HCT116 (cell line): Measurements from ENCODE around the gene GLOD4. TPM values are rescaled to one million over a fixed set of nuclear protein-coding genes. Genes with fewer than 3 reads are reported as not detected.
"Not testable (repeated sequence)": the region's sequence is repeated elsewhere in the genome, so short reads cannot be mapped to it uniquely, and the experiment has no call there.

Experiments used
- ATAC-seq: fragments of 200-7000 bp; cut with Tn5 transposase; 2 replicates; pipeline ENCODE4 v1.9.1; 2020; ENCODE audit warnings: mild to moderate bottlenecking, moderate library complexity
- BruUV-seq: library from RNA; stranded (reverse); fragments of 400-500 nt; replicated peaks from 2 replicates; lab custom pipeline; 2021; lab: Mats Ljungman, UMichigan
- CTCF ChIA-PET: fragments of 300-600 bp; sonication (Branson Sonifier 250); formaldehyde crosslinking; loops from one replicate; lab custom pipeline; 2021; ENCODE audit warnings: antibody characterized with exemption; lab: Charles Lee
- POLR2A ChIA-PET: fragments of 300-600, 350-600 bp; sonication (Branson Sonifier 250); formaldehyde crosslinking; loops from one replicate; lab custom pipeline; 2021; ENCODE audit warnings: antibody characterized with exemption; lab: Charles Lee
- RAD21 ChIA-PET, 2 experiments: fragments of 300-600 bp; sonication (Branson Sonifier 250); formaldehyde crosslinking; loops; one replicate each; lab custom pipeline; 2023; ENCODE audit warnings: low total read pairs in 2 of 2; ENCODE audit not compliant: uncharacterized antibody in 2 of 2, unreplicated experiment in 2 of 2, low non-redundant PET in 1 of 2; lab: Charles Lee
- DNase-seq: peaks from one replicate; pipeline ENCODE4 v3.0.0-alpha.2; 2010; ENCODE audit warnings: low read depth, low spot score
- H2AFZ ChIP-seq: fragments of 200-600 bp; shearing (Covaris generic), sonication (generic); 2 replicates; pipeline ENCODE4 v1.6.1; 2017; ENCODE audit warnings: low read depth, mixed run types, mixed read lengths, antibody characterized with exemption, low read length; ENCODE audit not compliant: poor library complexity, severe bottlenecking
- H3K27ac ChIP-seq: 2 replicates; pipeline ENCODE4 v1.5.1; 2012; ENCODE audit warnings: low read depth, low read length
- H3K27me3 ChIP-seq: fragments of 200-600 bp; sonication (generic); 2 replicates; pipeline ENCODE4 v1.6.1; 2016; ENCODE audit warnings: mixed run types, low read length, mixed read lengths; ENCODE audit not compliant: insufficient read depth
- H3K36me3 ChIP-seq, 2 experiments: fragments of 200-500 bp in 1 of 2; fragments of 200-600 bp in 1 of 2; sonication (Bioruptor generic) in 1 of 2; sonication (generic) in 1 of 2; 2 replicates each; pipeline versions ENCODE4 v1.5.1 to v1.6.1; 2014 to 2016; ENCODE audit warnings: low read length in 2 of 2, inconsistent platforms in 1 of 2, mixed read lengths in 1 of 2, mixed run types in 1 of 2; ENCODE audit not compliant: insufficient read depth in 2 of 2, control insufficient read depth in 1 of 2
- H3K4me1 ChIP-seq, 2 experiments: fragments of 200-600 bp in 1 of 2; sonication (generic) in 1 of 2; 2 replicates each; pipeline versions ENCODE4 v1.5.1 to v1.6.1; 2012 to 2017; ENCODE audit warnings: low read length in 2 of 2, inconsistent platforms in 1 of 2, mild to moderate bottlenecking in 1 of 2, mixed read lengths in 1 of 2, mixed run types in 1 of 2, moderate library complexity in 1 of 2; ENCODE audit not compliant: insufficient read depth in 2 of 2, control insufficient read depth in 1 of 2
- H3K4me2 ChIP-seq: fragments of 200-600 bp; sonication (generic); 2 replicates; pipeline ENCODE4 v1.6.1; 2017; ENCODE audit warnings: mixed run types, low read length, mixed read lengths
- H3K4me3 ChIP-seq, 2 experiments: fragments of 200-600 bp in 1 of 2; sonication (generic) in 1 of 2; replicated peaks in 1 of 2; 2 replicates each; pipeline ENCODE4 v1.5.1; 2011 to 2016; ENCODE audit warnings: low read length in 2 of 2, control low read depth in 1 of 2, low read depth in 1 of 2, mild to moderate bottlenecking in 1 of 2, mixed read lengths in 1 of 2, mixed run types in 1 of 2
- H3K79me2 ChIP-seq: fragments of 200-600 bp; sonication (generic); 2 replicates; pipeline ENCODE4 v1.6.1; 2017; ENCODE audit warnings: mild to moderate bottlenecking, mixed run types, low read length, moderate library complexity, mixed read lengths; ENCODE audit not compliant: insufficient read depth
- H3K9ac ChIP-seq: fragments of 200-600 bp; sonication (generic); 2 replicates; pipeline ENCODE4 v1.6.1; 2016; ENCODE audit warnings: low read length, mixed read lengths
- H3K9me2 ChIP-seq: fragments of 200-600 bp; sonication (generic), shearing (Covaris generic); 2 replicates; pipeline ENCODE4 v1.6.1; 2017; ENCODE audit warnings: mixed run types, mild to moderate bottlenecking, moderate library complexity; ENCODE audit not compliant: insufficient read depth
- H3K9me3 ChIP-seq, 2 experiments: fragments of 200-500 bp in 1 of 2; fragments of 200-600 bp in 1 of 2; sonication (Bioruptor generic) in 1 of 2; sonication (generic) in 1 of 2; 2 replicates each; pipeline ENCODE4 v1.6.1; 2014 to 2017; ENCODE audit warnings: low read length in 2 of 2, mixed read lengths in 2 of 2, inconsistent platforms in 1 of 2, low read depth in 1 of 2, mild to moderate bottlenecking in 1 of 2, mixed run types in 1 of 2, moderate library complexity in 1 of 2; ENCODE audit not compliant: control insufficient read depth in 1 of 2, insufficient read depth in 1 of 2
- H4K20me1 ChIP-seq: fragments of 200-600 bp; sonication (generic), shearing (Covaris generic); 2 replicates; pipeline ENCODE4 v1.6.1; 2017; ENCODE audit warnings: mixed run types, mild to moderate bottlenecking, moderate library complexity; ENCODE audit not compliant: insufficient read depth
- intact Hi-C: fragments of 100-400 bp; cut with micrococcal nuclease; formaldehyde crosslinking; loops from 2 replicates; pipeline ENCODE4 v1.10.0; 2022
- total RNA-seq: library from RNA; stranded (reverse); gene quantifications from one replicate; pipeline ENCODE4 v1.2.1, GENCODE V29; 2021; ENCODE audit not compliant: unreplicated experiment

The GLOD4 gene
- total RNA-seq, 1 experiment from 2014 or later: 80.7 TPM

- POLR2A ChIA-PET, RAD21 ChIA-PET, H3K9ac ChIP-seq, CTCF ChIA-PET, H3K4me3 ChIP-seq, H2AFZ ChIP-seq, H3K4me1 ChIP-seq, H3K9me3 ChIP-seq, H3K4me2 ChIP-seq, H3K36me3 ChIP-seq, BruUV-seq, intact Hi-C loops, H3K27me3 ChIP-seq, ATAC-seq, H3K79me2 ChIP-seq, H4K20me1 ChIP-seq, H3K9me2 ChIP-seq, DNase-seq, H3K27ac ChIP-seq: not testable (repeated sequence)
Measured at GRCh38 chr17:756010-756567, 26.0 kb downstream of the GLOD4 start.

- H3K4me3 ChIP-seq, POLR2A ChIA-PET, H3K27ac ChIP-seq, RAD21 ChIA-PET, intact Hi-C loops, H3K27me3 ChIP-seq, ATAC-seq, H2AFZ ChIP-seq, H3K9ac ChIP-seq, H3K36me3 ChIP-seq, BruUV-seq, DNase-seq, H4K20me1 ChIP-seq, H3K9me3 ChIP-seq, H3K4me2 ChIP-seq, H3K9me2 ChIP-seq: not testable (repeated sequence)
- Histone ChIP-seq H3K4me1 (peaks cover 9 to 16% of the 10 kb centered on the region in 2 experiments), H3K79me2 (peaks cover 15% of the 10 kb centered on the region)
- CTCF ChIA-PET: interaction anchor here (0.7 kb wide), 1 partner anchor 87 kb away, joined by 3 read pairs; no protein-coding TSS in a partner anchor
Measured at GRCh38 chr17:755319-755961, 26.6 kb downstream of the GLOD4 start.
